22Rv1 (cell line): ENCODE results near the gene ZNF846.

Source experiments
- ZFX ChIP-seq: fragments of 450-650 bp; IDR thresholded peaks from 2 replicates; pipeline ENCODE4 v1.6.1; 2017; ENCODE audit warnings: antibody characterized with exemption, borderline replicate concordance
- TF ChIP-seq, protein P1 (sequence below): fragments of 450-650 bp; IDR thresholded peaks from 2 replicates; pipeline ENCODE4 v1.5.1; 2017; ENCODE audit warnings: mild to moderate bottlenecking

DNA sequence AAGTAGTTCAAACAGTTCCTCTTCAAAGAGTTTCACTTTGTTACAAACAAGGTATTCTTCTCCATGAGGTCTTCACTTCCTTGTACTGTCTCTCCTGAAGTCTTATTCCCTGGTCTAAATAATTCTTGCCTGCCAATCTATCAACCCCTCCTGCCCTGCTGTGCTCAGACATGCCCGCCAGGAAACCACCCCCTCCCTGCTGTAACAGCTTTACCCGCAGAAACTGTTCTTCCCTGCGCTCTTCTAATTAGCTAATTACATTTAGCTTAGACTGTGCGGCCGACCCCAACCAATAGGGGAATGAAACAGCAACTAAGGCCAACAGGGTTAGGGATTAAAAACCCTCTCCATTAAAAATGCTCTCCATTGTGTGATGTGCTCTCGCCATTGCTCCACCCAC, 46.7 kb downstream of the ZNF846 start:
- TF ChIP-seq, protein P1, sequence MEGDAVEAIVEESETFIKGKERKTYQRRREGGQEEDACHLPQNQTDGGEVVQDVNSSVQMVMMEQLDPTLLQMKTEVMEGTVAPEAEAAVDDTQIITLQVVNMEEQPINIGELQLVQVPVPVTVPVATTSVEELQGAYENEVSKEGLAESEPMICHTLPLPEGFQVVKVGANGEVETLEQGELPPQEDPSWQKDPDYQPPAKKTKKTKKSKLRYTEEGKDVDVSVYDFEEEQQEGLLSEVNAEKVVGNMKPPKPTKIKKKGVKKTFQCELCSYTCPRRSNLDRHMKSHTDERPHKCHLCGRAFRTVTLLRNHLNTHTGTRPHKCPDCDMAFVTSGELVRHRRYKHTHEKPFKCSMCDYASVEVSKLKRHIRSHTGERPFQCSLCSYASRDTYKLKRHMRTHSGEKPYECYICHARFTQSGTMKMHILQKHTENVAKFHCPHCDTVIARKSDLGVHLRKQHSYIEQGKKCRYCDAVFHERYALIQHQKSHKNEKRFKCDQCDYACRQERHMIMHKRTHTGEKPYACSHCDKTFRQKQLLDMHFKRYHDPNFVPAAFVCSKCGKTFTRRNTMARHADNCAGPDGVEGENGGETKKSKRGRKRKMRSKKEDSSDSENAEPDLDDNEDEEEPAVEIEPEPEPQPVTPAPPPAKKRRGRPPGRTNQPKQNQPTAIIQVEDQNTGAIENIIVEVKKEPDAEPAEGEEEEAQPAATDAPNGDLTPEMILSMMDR, result no peak
- no peak for TF ChIP-seq ZFX
